ENCODE data around the gene OR10AD1. TPM values are rescaled to one million over a fixed set of nuclear protein-coding genes. Genes with fewer than 3 reads are reported as not detected.
"Not testable (repeated sequence)": the region's sequence is repeated elsewhere in the genome, so short reads cannot be mapped to it uniquely, and the experiment has no call there.

OR10AD1 gene
- total RNA-seq, 2 experiments from 2014 or later, result not detected

DNA sequence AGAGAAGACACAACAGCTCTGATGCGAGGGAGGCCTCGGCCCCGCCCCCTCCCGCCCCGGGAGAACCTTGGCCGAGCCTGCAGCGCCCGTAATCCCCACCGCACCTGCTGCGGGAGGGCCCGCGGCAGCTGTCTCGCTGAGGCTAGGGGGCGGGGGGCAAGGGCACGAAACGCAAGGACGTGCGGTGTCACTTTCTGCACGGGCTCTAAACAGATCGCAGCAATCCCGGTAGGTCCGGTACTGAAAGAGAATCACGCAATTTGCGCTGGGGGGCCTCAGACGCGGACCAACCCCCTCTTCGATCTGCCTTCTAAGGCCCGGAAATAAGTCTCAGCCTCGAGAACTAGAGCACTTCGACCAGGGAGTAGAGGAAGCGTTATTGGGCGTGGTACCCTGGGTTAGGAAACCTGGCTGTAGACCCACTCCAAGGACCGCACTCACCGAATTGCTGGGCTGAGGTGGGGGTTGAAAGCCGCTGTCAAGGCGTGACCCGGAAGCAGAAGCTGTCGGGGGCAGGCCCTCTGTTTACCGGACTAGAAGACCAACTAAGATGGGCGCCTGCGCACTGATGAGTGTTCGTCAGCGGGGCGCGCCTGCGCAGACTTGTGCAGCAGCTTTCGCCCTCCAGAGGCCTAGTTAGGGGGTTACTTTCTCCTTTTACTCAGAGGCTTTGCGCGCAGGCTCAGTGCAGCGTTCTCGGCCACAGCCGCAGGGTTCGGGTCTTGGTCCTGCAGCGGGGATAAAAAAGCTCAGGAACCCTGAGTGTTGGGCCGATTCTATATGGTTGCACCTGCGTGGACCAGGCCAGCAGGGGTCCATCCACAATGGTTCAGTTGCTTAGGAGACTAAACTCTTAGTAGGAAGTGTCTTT lies 45.8 kb downstream of the OR10AD1 start, which contains the start of gene ASB8:
Gene ASB8 (minus strand): TSS at position 498 of the 871 bp plus-strand sequence. CDS start 4,019 bp downstream, outside the sequence.
- Mint-ChIP-seq H3K27me3 (no peaks in the 10 kb centered on the region), H3K4me1 (ENCODE audit: low read depth) (peaks cover 37% of the 10 kb centered on the region), H3K27ac (peak within 1 kb of the TSS; percentile 96), H3K9me3 (no peaks in the 10 kb centered on the region), H3K4me3 (peak within 1 kb of the TSS; percentile 94), H3K36me3 (peaks cover 8% of the 10 kb centered on the region)
- DNase-seq, result peak; percentile 100
- intact Hi-C loops (cut with micrococcal nuclease), result loop anchor here (1.0 kb wide), 5 partner anchors 26 to 442 kb away; partner anchors contain the start of genes CCDC184, PFKM and SENP1
- POLR2A ChIA-PET, result interaction anchor here (0.5 to 2.6 kb wide), 7 partner anchors 8 to 451 kb away, joined by 3 to 25 read pairs (median 5); partner anchors contain the start of genes CCDC184, RPAP3 and SENP1
- CTCF ChIA-PET, result interaction anchor here (0.7 to 3.1 kb wide), 12 partner anchors 8 to 461 kb away, joined by 3 to 16 read pairs (median 5); partner anchors contain the start of genes CCDC184, SENP1 and TMEM106C

DNA sequence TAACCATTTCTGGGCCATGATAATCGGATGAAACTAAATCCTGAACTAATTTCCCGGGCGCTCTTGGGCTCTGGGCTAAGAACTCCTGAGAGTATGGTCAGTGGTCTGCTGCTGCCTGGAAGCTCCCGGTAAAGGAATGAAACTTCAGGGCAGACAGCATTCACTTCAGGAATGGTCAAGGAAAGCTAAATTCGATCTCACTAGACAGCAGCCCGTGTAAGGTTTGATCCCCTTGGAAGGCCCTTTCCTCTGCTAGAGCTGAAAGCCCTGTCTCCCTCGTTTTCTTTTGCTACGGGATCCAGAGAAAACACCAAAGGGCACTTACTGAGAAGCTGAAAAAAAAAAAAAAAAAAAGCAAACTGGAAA lies 46.5 kb downstream of the OR10AD1 start:
- Mint-ChIP-seq H3K4me1 (ENCODE audit: low read depth) (peaks cover 44% of the 10 kb centered on the region), H3K27me3 (no peaks in the 10 kb centered on the region)
- POLR2A ChIA-PET, result interaction anchor here (1.6 to 2.6 kb wide), 4 partner anchors 26 to 272 kb away, joined by 5 to 25 read pairs (median 10); partner anchors contain the start of genes CCDC184 and SENP1

DNA sequence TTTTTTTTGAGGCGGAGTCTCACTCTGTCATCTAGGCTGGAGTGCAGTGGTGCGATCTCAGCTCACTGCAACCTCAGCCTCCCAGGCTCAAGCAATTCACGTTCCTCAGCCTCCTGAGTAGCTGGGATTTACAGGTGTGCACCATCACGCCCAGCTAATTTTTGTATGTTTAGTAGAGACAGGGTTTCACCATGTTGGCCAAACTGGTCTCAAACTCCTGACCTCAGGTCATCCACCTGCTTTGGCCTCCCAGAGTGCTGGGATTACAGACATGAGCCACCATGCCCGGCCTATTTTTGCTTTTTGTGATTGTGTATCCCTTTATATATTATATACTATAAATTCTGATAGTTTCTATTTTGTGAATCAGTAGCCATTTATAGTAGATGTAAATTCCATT lies 47.3 kb downstream of the OR10AD1 start:
- peaks cover 48% of the 10 kb centered on the region for H3K4me1 Mint-ChIP-seq (ENCODE audit: low read depth)
- intact Hi-C loops (cut with micrococcal nuclease); H3K4me3 Mint-ChIP-seq; POLR2A ChIA-PET; H3K27me3 Mint-ChIP-seq; H3K9me3 Mint-ChIP-seq; H3K27ac Mint-ChIP-seq; DNase-seq: not testable (repeated sequence)
- CTCF ChIA-PET, result interaction anchor here (1.0 to 2.4 kb wide), 2 partner anchors 10 to 27 kb away, joined by 6 to 13 read pairs; partner anchors contain the start of gene CCDC184
- peaks cover 17% of the 10 kb centered on the region for H3K36me3 Mint-ChIP-seq

More for the DNA sequence above, 46.5 kb downstream of the OR10AD1 start:
- Mint-ChIP-seq H3K4me3 (peak overlapping the region; percentile 94), H3K36me3 (peaks cover 14% of the 10 kb centered on the region), H3K27ac (peak overlapping the region; percentile 96), H3K9me3 (no peaks in the 10 kb centered on the region)
- no peak for DNase-seq
- intact Hi-C loops (cut with micrococcal nuclease), result loop anchor here (1.0 kb wide), 5 partner anchors 27 to 441 kb away; partner anchors contain the start of genes CCDC184, PFKM and SENP1
- CTCF ChIA-PET, result interaction anchor here (1.0 to 2.4 kb wide), 5 partner anchors 9 to 462 kb away, joined by 5 to 13 read pairs (median 6); partner anchors contain the start of gene CCDC184

Other genes starting within 250 kb of the OR10AD1 start
- 100 to 1,000 TPM; 179 to 182 TPM for gene TMEM106C, start 239.7 kb downstream of the OR10AD1 start, total RNA-seq
- not detected for gene COL2A1, start 198.8 kb downstream of the OR10AD1 start, total RNA-seq
- 10 to 100 TPM; 37.7 to 41.6 TPM for gene SENP1, start 97.2 kb downstream of the OR10AD1 start, total RNA-seq
- gene PFKM, start 83.9 kb downstream of the OR10AD1 start, total RNA-seq, result 10 to 100 TPM; 55.6 to 56.1 TPM
- 10 to 100 TPM; 31.4 to 33.6 TPM for gene ASB8, start 45.8 kb downstream of the OR10AD1 start, total RNA-seq
- gene CCDC184, start 19.6 kb downstream of the OR10AD1 start, total RNA-seq, result under 1 TPM; 0.36 to 0.40 TPM
- gene ZNF641, start 147.6 kb upstream of the OR10AD1 start, total RNA-seq, result 1 to 10 TPM; 6.8 to 9.3 TPM